ENCODE measurements around the gene IFIT1B. TPM values are rescaled to one million over a fixed set of nuclear protein-coding genes. Genes with fewer than 3 reads are reported as not detected.
"Not testable (repeated sequence)": the region's sequence is repeated elsewhere in the genome, so short reads cannot be mapped to it uniquely, and the experiment has no call there.

The IFIT1B gene
- total and polyA plus RNA-seq, 4 donors = 0.21 to 3.7 TPM; not detected in 2

DNA sequence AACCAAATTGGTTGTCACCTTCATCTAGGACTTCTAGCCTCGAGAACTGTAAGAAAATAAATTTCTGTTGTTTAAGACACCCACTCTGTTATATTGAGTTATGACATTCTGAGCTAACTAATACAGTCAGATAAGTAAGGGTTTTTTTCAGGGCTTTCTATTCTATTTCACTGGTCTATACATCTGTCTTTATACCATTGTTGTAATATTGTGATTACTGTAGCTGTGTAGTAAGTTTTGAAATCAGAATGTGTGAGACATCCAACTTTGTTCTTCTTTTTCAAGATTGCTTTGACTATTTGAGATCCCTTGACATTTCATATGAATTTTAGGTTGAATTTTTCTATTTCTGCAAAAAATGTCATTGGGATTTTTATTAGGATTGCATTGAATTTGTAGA, 22.1 kb downstream of the IFIT1B start:
- Histone ChIP-seq H3K9ac (ENCODE audit: insufficient read depth in 1 of 2, low read length in 2 of 2) (no peak overlapping the region), H3K4me3 (no peak overlapping the region), H3K36me3 (ENCODE audit: control insufficient read depth in 4 of 4, insufficient read depth in 4 of 4, low read length in 4 of 4) (peaks cover 10 to 12% (median 11%) of the 10 kb centered on the region in 4 donors), H3K27ac (ENCODE audit: low read depth in 1 of 2, low read length in 1 of 2) (no peak overlapping the region), H3K4me1 (ENCODE audit: control insufficient read depth in 5 of 5, insufficient read depth in 5 of 5, low read length in 5 of 5) (peaks cover 2 to 23% (median 13%) of the 10 kb centered on the region in 5 donors), H3K9me3 (ENCODE audit: control insufficient read depth in 4 of 4, insufficient read depth in 3 of 4, low read length in 3 of 4) (no peaks in the 10 kb centered on the region), H3K27me3 (ENCODE audit: control insufficient read depth in 3 of 3, insufficient read depth in 3 of 3, low read length in 2 of 3) (no peaks in the 10 kb centered on the region)
- DNase-seq = no peak
- TF ChIP-seq, protein P1, sequence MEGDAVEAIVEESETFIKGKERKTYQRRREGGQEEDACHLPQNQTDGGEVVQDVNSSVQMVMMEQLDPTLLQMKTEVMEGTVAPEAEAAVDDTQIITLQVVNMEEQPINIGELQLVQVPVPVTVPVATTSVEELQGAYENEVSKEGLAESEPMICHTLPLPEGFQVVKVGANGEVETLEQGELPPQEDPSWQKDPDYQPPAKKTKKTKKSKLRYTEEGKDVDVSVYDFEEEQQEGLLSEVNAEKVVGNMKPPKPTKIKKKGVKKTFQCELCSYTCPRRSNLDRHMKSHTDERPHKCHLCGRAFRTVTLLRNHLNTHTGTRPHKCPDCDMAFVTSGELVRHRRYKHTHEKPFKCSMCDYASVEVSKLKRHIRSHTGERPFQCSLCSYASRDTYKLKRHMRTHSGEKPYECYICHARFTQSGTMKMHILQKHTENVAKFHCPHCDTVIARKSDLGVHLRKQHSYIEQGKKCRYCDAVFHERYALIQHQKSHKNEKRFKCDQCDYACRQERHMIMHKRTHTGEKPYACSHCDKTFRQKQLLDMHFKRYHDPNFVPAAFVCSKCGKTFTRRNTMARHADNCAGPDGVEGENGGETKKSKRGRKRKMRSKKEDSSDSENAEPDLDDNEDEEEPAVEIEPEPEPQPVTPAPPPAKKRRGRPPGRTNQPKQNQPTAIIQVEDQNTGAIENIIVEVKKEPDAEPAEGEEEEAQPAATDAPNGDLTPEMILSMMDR (IDR thresholded peaks at IDR 0.05; ENCODE audit: control extremely low read depth, extremely low read depth) = no peak
- no peak for ATAC-seq (ENCODE audit: insufficient read depth, low FRiP score)
- 86 to 89% methylated on average over 1 of the region's 1 CpG for WGBS, 2 donors

DNA sequence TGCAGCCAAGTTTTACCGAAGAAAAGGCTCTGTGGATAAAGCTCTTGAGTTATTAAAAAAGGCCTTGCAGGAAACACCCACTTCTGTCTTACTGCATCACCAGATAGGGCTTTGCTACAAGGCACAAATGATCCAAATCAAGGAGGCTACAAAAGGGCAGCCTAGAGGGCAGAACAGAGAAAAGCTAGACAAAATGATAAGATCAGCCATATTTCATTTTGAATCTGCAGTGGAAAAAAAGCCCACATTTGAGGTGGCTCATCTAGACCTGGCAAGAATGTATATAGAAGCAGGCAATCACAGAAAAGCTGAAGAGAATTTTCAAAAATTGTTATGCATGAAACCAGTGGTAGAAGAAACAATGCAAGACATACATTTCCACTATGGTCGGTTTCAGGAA, 25.2 kb downstream of the IFIT1B start:
- Histone ChIP-seq H3K36me3 (ENCODE audit: control insufficient read depth in 4 of 4, insufficient read depth in 4 of 4, low read length in 4 of 4) (peaks cover 10 to 12% (median 10%) of the 10 kb centered on the region in 4 donors), H3K4me1 (ENCODE audit: control insufficient read depth in 5 of 5, insufficient read depth in 5 of 5, low read length in 5 of 5) (peaks cover 0 to 18% (median 5%) of the 10 kb centered on the region in 5 donors), H3K9me3 (ENCODE audit: control insufficient read depth in 4 of 4, insufficient read depth in 3 of 4, low read length in 3 of 4) (no peaks in the 10 kb centered on the region), H3K27me3 (ENCODE audit: control insufficient read depth in 3 of 3, insufficient read depth in 3 of 3, low read length in 2 of 3) (no peaks in the 10 kb centered on the region), H3K4me3 (no peak overlapping the region), H3K27ac (ENCODE audit: low read depth in 1 of 2, low read length in 1 of 2) (no peak overlapping the region), H3K9ac (ENCODE audit: insufficient read depth in 1 of 2, low read length in 2 of 2) (no peak overlapping the region)
- 88 to 92% methylated on average over 2 of the region's 2 CpGs for WGBS, 2 donors
- TF ChIP-seq, protein P1 (IDR thresholded peaks at IDR 0.05; ENCODE audit: control extremely low read depth, extremely low read depth) = no peak
- ATAC-seq (ENCODE audit: insufficient read depth, low FRiP score) (no peak), DNase-seq (no peak)

DNA sequence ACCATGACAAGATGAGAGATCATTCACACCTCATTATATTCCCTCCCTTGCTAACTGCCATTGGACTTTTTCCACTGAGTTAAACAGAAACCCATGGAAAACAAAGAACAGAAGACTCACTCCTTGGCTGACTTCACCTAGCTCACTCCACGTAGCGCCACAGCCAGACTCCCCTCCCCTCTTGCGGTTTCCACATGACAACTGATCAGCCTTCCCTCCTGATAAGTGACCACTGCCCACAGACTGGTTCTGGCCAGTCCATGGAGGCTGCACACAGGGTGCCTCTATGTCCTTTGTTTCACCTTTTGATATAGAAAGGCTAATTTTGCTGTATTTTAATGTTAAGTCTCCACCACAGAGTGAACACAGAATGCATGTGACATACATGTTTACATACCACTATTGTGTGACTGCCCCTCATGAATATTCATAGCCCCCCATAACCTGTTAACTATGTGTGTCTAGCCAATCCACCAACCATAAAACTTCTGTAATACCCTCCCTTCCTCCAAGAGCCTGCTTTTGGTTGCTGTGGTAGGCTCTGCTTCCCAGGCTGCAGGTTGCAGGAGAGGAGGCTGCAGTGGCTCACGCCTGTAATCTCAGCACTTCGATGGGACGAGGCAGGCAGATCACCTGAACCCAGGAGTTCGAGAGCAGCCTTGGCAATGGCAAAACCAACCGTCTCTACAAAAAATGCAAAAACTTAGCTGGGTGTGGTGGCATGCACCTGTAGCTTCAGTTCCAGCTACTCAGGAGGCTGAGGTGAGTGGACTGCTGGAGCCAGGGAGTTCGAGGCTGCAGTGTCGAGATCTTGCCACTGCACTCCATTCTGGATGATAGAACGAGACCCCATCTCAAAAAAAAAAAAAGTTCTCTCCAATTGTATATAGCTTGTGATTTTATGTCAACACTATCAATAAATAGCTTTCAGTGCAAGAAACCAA, 26.5 kb downstream of the IFIT1B start:
- H3K9me3 ChIP-seq (ENCODE audit: control insufficient read depth in 4 of 4, insufficient read depth in 3 of 4, low read length in 3 of 4) = no peaks in the 10 kb centered on the region
- H3K27me3 ChIP-seq (ENCODE audit: control insufficient read depth in 3 of 3, insufficient read depth in 3 of 3, low read length in 2 of 3) = no peaks in the 10 kb centered on the region
- DNase-seq = peak; percentile 42 to 90 (median 78)
- no peak for ATAC-seq (ENCODE audit: insufficient read depth, low FRiP score)
- no peak overlapping the region for H3K9ac ChIP-seq (ENCODE audit: insufficient read depth in 1 of 2, low read length in 2 of 2)
- H3K27ac ChIP-seq (ENCODE audit: low read depth in 1 of 2, low read length in 1 of 2) = no peak overlapping the region
- TF ChIP-seq, protein P1 (IDR thresholded peaks at IDR 0.05; ENCODE audit: control extremely low read depth, extremely low read depth) = no peak
- WGBS, 2 donors = 92 to 94% methylated on average over 11 of the region's 11 CpGs
- H3K4me1 ChIP-seq (ENCODE audit: control insufficient read depth in 5 of 5, insufficient read depth in 5 of 5, low read length in 5 of 5) = peaks cover 0 to 13% (median 5%) of the 10 kb centered on the region in 5 donors
- peaks cover 10 to 12% (median 10%) of the 10 kb centered on the region in 4 donors for H3K36me3 ChIP-seq (ENCODE audit: control insufficient read depth in 4 of 4, insufficient read depth in 4 of 4, low read length in 4 of 4)
- no peak overlapping the region for H3K4me3 ChIP-seq

DNA sequence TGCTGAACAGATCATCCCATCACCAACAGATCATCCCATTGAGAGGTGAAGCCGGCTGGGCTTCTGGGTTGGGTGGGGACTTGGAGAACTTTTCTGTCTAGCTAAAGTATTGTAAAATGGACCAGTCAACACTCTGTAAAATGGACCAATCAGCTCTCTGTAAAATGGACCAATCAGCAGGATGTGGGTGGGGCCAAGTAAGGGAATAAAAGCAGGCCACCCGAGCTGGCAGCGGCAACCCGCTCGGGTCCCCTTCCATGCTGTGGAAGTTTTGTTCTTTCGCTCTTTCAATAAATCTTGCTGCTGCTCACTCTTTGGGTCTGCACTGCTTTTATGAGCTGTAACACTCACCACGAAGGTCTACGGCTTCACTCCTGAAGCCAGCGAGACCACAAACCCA, 28.3 kb downstream of the IFIT1B start:
- Histone ChIP-seq H3K4me1 (ENCODE audit: control insufficient read depth in 5 of 5, insufficient read depth in 5 of 5, low read length in 5 of 5) (peaks cover 0 to 13% (median 5%) of the 10 kb centered on the region in 5 donors), H3K36me3 (ENCODE audit: control insufficient read depth in 4 of 4, insufficient read depth in 4 of 4, low read length in 4 of 4) (peaks cover 10 to 13% (median 10%) of the 10 kb centered on the region in 4 donors)
- not testable (repeated sequence) for H3K9ac ChIP-seq (ENCODE audit: insufficient read depth in 1 of 2, low read length in 2 of 2); H3K9me3 ChIP-seq (ENCODE audit: control insufficient read depth in 4 of 4, insufficient read depth in 3 of 4, low read length in 3 of 4); DNase-seq; H3K27me3 ChIP-seq (ENCODE audit: control insufficient read depth in 3 of 3, insufficient read depth in 3 of 3, low read length in 2 of 3); H3K4me3 ChIP-seq; ATAC-seq (ENCODE audit: insufficient read depth, low FRiP score); H3K27ac ChIP-seq (ENCODE audit: low read depth in 1 of 2, low read length in 1 of 2)
- 94 to 97% methylated on average over 9 of the region's 9 CpGs for WGBS, 2 donors

DNA sequence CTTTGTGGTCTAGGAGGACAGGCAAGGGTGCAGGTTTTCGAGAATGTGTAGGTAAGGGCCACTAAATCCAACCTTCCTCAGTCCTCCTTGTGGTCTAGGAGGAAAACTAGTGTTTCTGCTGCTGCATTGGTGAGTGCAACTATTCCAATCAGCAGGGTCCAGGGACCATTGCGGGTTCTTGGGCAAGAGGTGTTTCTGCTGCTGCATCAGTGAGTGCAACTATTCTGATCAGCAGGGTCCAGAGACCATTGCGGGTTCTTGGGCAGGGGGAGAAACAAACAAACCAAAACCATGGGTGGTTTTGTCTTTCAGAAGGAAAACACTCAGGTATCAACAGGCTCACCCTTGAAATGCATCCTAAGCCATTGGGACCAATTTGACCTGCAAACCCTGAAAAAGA, 29.9 kb downstream of the IFIT1B start:
- H3K4me1 ChIP-seq (ENCODE audit: control insufficient read depth in 5 of 5, insufficient read depth in 5 of 5, low read length in 5 of 5) = peaks cover 0 to 13% (median 5%) of the 10 kb centered on the region in 5 donors
- not testable (repeated sequence) for ATAC-seq (ENCODE audit: insufficient read depth, low FRiP score); H3K9me3 ChIP-seq (ENCODE audit: control insufficient read depth in 4 of 4, insufficient read depth in 3 of 4, low read length in 3 of 4); H3K27me3 ChIP-seq (ENCODE audit: control insufficient read depth in 3 of 3, insufficient read depth in 3 of 3, low read length in 2 of 3); H3K9ac ChIP-seq (ENCODE audit: insufficient read depth in 1 of 2, low read length in 2 of 2); H3K4me3 ChIP-seq; H3K27ac ChIP-seq (ENCODE audit: low read depth in 1 of 2, low read length in 1 of 2); H3K36me3 ChIP-seq (ENCODE audit: control insufficient read depth in 4 of 4, insufficient read depth in 4 of 4, low read length in 4 of 4); DNase-seq
- WGBS, 2 donors = 97 to 99% methylated on average over 3 of the region's 3 CpGs

DNA sequence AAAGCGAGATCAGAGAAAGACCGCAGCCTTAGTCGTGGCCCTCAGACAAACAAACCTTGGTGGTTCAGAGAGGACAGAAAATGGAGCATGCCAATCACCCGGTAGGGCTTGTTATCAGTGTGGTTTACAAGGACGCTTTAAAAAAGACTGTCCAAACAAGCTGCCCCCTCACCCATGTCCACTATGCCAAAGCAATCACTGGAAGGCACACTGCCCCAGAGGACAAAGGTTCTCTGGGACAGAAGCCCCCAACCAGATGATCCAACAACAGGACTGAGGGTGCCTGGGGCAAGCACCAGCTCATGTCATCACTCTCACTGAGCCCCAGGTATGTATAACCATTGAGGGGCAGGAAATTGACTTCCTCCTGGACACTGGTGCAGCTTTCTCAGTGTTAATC, 31.4 kb downstream of the IFIT1B start:
- not testable (repeated sequence) for H3K27ac ChIP-seq (ENCODE audit: low read depth in 1 of 2, low read length in 1 of 2); H3K4me3 ChIP-seq; H3K36me3 ChIP-seq (ENCODE audit: control insufficient read depth in 4 of 4, insufficient read depth in 4 of 4, low read length in 4 of 4); H3K27me3 ChIP-seq (ENCODE audit: control insufficient read depth in 3 of 3, insufficient read depth in 3 of 3, low read length in 2 of 3); DNase-seq; H3K9me3 ChIP-seq (ENCODE audit: control insufficient read depth in 4 of 4, insufficient read depth in 3 of 4, low read length in 3 of 4); H3K4me1 ChIP-seq (ENCODE audit: control insufficient read depth in 5 of 5, insufficient read depth in 5 of 5, low read length in 5 of 5); H3K9ac ChIP-seq (ENCODE audit: insufficient read depth in 1 of 2, low read length in 2 of 2); ATAC-seq (ENCODE audit: insufficient read depth, low FRiP score)
- WGBS, 2 donors = 96 to 98% methylated on average over 5 of the region's 5 CpGs

Measured in lung (tissue), 12 donors.